H9 (cell line): ENCODE results near the gene INPP5A. TPM values are rescaled to one million over a fixed set of nuclear protein-coding genes. Genes with fewer than 3 reads are reported as not detected.

ENCODE experiments used
- DNase-seq: peaks from one replicate; pipeline ENCODE4 v3.0.0-alpha.2; 2017
- H2AFZ ChIP-seq: one replicate; pipeline ENCODE4 v1.6.1; 2013; ENCODE audit warnings: mild to moderate bottlenecking, low read length, control low read depth, moderate library complexity
- H2AK5ac ChIP-seq: 2 replicates; pipeline ENCODE4 v1.6.1; 2013; ENCODE audit warnings: low read length, control low read depth, mixed read lengths; ENCODE audit not compliant: insufficient read length
- H2BK120ac ChIP-seq: one replicate; pipeline ENCODE4 v1.6.1; 2013; ENCODE audit warnings: low read depth, mild to moderate bottlenecking, low read length, control low read depth, inconsistent platforms; ENCODE audit not compliant: poor library complexity, severe bottlenecking
- H2BK12ac ChIP-seq: 2 replicates; pipeline ENCODE4 v1.6.1; 2013; ENCODE audit warnings: low read length, control low read depth, mixed read lengths, low read depth; ENCODE audit not compliant: insufficient read length
- H2BK15ac ChIP-seq: 2 replicates; pipeline ENCODE4 v1.6.1; 2013; ENCODE audit warnings: low read depth, low read length, control low read depth
- H2BK20ac ChIP-seq: one replicate; pipeline ENCODE4 v1.6.1; 2013; ENCODE audit warnings: low read depth, mild to moderate bottlenecking, low read length, control low read depth, inconsistent platforms; ENCODE audit not compliant: poor library complexity, severe bottlenecking
- H2BK5ac ChIP-seq: 2 replicates; pipeline ENCODE4 v1.6.1; 2013; ENCODE audit warnings: low read length, control low read depth, mixed read lengths; ENCODE audit not compliant: insufficient read length
- H3K14ac ChIP-seq: 2 replicates; pipeline ENCODE4 v1.6.1; 2013; ENCODE audit warnings: low read length, control low read depth; ENCODE audit not compliant: insufficient read depth
- H3K18ac ChIP-seq: 2 replicates; pipeline ENCODE4 v1.6.1; 2013; ENCODE audit warnings: low read depth, mild to moderate bottlenecking, mixed read lengths, low read length, control low read depth; ENCODE audit not compliant: insufficient read length
- H3K23ac ChIP-seq: 2 replicates; pipeline ENCODE4 v1.6.1; 2013; ENCODE audit warnings: low read length, control low read depth, mixed read lengths, low read depth; ENCODE audit not compliant: insufficient read length
- H3K23me2 ChIP-seq: 2 replicates; pipeline ENCODE4 v1.6.1; 2013; ENCODE audit warnings: low read depth, mild to moderate bottlenecking, mixed read lengths, low read length, control low read depth; ENCODE audit not compliant: insufficient read length, poor library complexity, severe bottlenecking
- H3K27ac ChIP-seq: 2 replicates; pipeline ENCODE4 v1.5.1; 2013; ENCODE audit warnings: low read length, control low read depth, mixed read lengths, low read depth; ENCODE audit not compliant: insufficient read length
- H3K27me3 ChIP-seq: 2 replicates; pipeline ENCODE4 v1.6.1; 2013; ENCODE audit warnings: low read length, control low read depth, inconsistent platforms; ENCODE audit not compliant: insufficient read depth
- H3K4ac ChIP-seq: 2 replicates; pipeline ENCODE4 v1.6.1; 2013; ENCODE audit warnings: low read depth, mild to moderate bottlenecking, control low read depth, inconsistent platforms, low read length, moderate library complexity
- H3K4me1 ChIP-seq: 2 replicates; pipeline ENCODE4 v1.6.1; 2013; ENCODE audit warnings: low read length, control low read depth, inconsistent platforms; ENCODE audit not compliant: insufficient read depth
- H3K4me2 ChIP-seq: 2 replicates; pipeline ENCODE4 v1.6.1; 2013; ENCODE audit warnings: low read length, control low read depth, mixed read lengths; ENCODE audit not compliant: insufficient read length, insufficient read depth
- H3K56ac ChIP-seq: 2 replicates; pipeline ENCODE4 v1.6.1; 2013; ENCODE audit warnings: low read depth, mild to moderate bottlenecking, mixed read lengths, low read length, control low read depth; ENCODE audit not compliant: insufficient read length
- H3K79me1 ChIP-seq: 2 replicates; pipeline ENCODE4 v1.6.1; 2013; ENCODE audit warnings: low read depth, mild to moderate bottlenecking, moderate library complexity, low read length, control low read depth, inconsistent platforms; ENCODE audit not compliant: insufficient read depth, poor library complexity, severe bottlenecking
- H3K79me2 ChIP-seq: 2 replicates; pipeline ENCODE4 v1.6.1; 2013; ENCODE audit warnings: low read length, control low read depth, inconsistent platforms; ENCODE audit not compliant: insufficient read depth
- H3K9ac ChIP-seq: 2 replicates; pipeline ENCODE4 v1.6.1; 2013; ENCODE audit warnings: low read length, control low read depth, mixed read lengths; ENCODE audit not compliant: insufficient read length; ENCODE audit errors: extremely low read depth
- H3K9me3 ChIP-seq: one replicate; pipeline ENCODE4 v1.6.1; 2013; ENCODE audit warnings: low read depth, low read length, inconsistent platforms; ENCODE audit not compliant: control insufficient read depth
- H3T11ph ChIP-seq: one replicate; pipeline ENCODE4 v1.6.1; 2013; ENCODE audit warnings: mild to moderate bottlenecking, low read length, control low read depth, inconsistent platforms
- H4K20me1 ChIP-seq: one replicate; pipeline ENCODE4 v1.6.1; 2013; ENCODE audit not compliant: control insufficient read depth, insufficient read length, insufficient read depth
- H4K5ac ChIP-seq: 2 replicates; pipeline ENCODE4 v1.6.1; 2013; ENCODE audit warnings: low read depth, mild to moderate bottlenecking, mixed read lengths, low read length, control low read depth; ENCODE audit not compliant: insufficient read length
- H4K8ac ChIP-seq: replicated peaks from 2 replicates; pipeline ENCODE4 v1.6.1; 2013; ENCODE audit warnings: low read length, control low read depth, mixed read lengths, low read depth; ENCODE audit not compliant: insufficient read length
- H4K91ac ChIP-seq: 2 replicates; pipeline ENCODE4 v1.6.1; 2013; ENCODE audit warnings: low read depth, mild to moderate bottlenecking, moderate library complexity, mixed read lengths, low read length, control low read depth; ENCODE audit not compliant: insufficient read length
- H3K27ac Mint-ChIP-seq, 3 experiments: 2 replicates in 2 of 3; 3 replicates in 1 of 3; pipeline ENCODE4 v1.8.0; 2020 to 2021; ENCODE audit warnings: mixed read lengths in 3 of 3, mild to moderate bottlenecking in 1 of 3, moderate library complexity in 1 of 3
- H3K27me3 Mint-ChIP-seq: 2 replicates; pipeline ENCODE4 v1.8.0; 2021; ENCODE audit warnings: low read depth, mild to moderate bottlenecking, moderate library complexity, mixed read lengths
- H3K36me3 Mint-ChIP-seq, 3 experiments: 2 replicates in 2 of 3; 3 replicates in 1 of 3; pipeline ENCODE4 v1.8.0; 2020 to 2021; ENCODE audit warnings: low read depth in 3 of 3, mixed read lengths in 3 of 3; ENCODE audit not compliant: insufficient read depth in 1 of 3
- H3K4me1 Mint-ChIP-seq, 2 experiments: 2 replicates each; pipeline ENCODE4 v1.8.0; 2020; ENCODE audit warnings: mixed read lengths in 2 of 2
- H3K4me3 Mint-ChIP-seq, 2 experiments: 2 replicates in 1 of 2; 3 replicates in 1 of 2; pipeline ENCODE4 v1.8.0; 2020 to 2021; ENCODE audit warnings: mild to moderate bottlenecking in 2 of 2, mixed read lengths in 2 of 2, moderate library complexity in 1 of 2
- H3K9me3 Mint-ChIP-seq, 2 experiments: 2 replicates in 1 of 2; 3 replicates in 1 of 2; pipeline ENCODE4 v1.8.0; 2020; ENCODE audit warnings: mild to moderate bottlenecking in 2 of 2, mixed read lengths in 2 of 2, moderate library complexity in 1 of 2
- WGBS: extraction: QIAGEN DNeasy Blood & Tissue Kit; methylation state at CpG from one replicate; pipeline ENCODE4 v1.1.7; 2013; ENCODE audit warnings: missing lambda C conversion rate, low lambda C conversion rate, mixed read lengths; ENCODE audit not compliant: insufficient read length; ENCODE audit errors: extremely low coverage; 5-methylcytosine and 5-hydroxymethylcytosine counted together
- total RNA-seq: library from RNA; stranded (reverse); gene quantifications from 2 replicates; pipeline ENCODE4 v1.2.1, GENCODE V29; 2021
- TF ChIP-seq, protein P1 (sequence below): fragments of 200-600 bp; sonication (generic); conservative IDR thresholded peaks from 3 replicates; pipeline ENCODE4 v1.8.0; 2021; ENCODE audit warnings: antibody characterized with exemption, mild to moderate bottlenecking

Gene INPP5A
- total RNA-seq, 1 experiment from 2014 or later: 17.7 TPM

DNA sequence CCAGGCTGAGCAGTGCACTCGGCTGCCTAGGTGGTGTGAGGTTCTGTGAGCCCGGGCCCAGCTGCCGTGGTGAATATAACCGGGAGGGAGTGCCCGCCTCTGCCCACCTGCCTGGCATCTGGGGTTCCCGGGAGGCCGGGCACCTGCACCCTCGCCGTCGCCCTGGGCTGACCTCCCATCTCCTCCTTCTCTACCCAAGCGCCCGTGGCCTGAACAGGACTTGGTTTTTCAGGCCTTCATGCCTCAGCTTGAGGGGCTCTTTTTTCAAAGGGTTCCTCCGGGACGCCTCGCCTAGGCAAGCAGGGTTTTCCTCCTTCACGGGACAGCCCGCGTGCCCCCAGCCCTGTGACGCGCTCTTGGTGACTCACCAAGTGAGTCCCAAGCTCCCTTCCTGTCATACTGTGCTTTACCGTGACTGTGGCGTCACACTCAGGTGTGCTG is 9.9 kb downstream of the INPP5A start:
- Histone ChIP-seq H3K56ac (no peak overlapping the region), H3K23ac (no peak overlapping the region), H3K4me1 (no peaks in the 10 kb centered on the region), H3K9me3 (no peaks in the 10 kb centered on the region), H3K4ac (no peak overlapping the region), H3K79me2 (peaks cover 2% of the 10 kb centered on the region; the same call in 1 of the 2 replicates), H3K27ac (no peak overlapping the region), H3K9ac (no peak overlapping the region), H3K14ac (no peak overlapping the region), H2BK5ac (no peak overlapping the region), H3K79me1 (no peaks in the 10 kb centered on the region), H4K20me1 (no peaks in the 10 kb centered on the region), H2AK5ac (no peak overlapping the region), H3K27me3 (no peaks in the 10 kb centered on the region), H3K4me2 (no peak overlapping the region), H2BK12ac (no peak overlapping the region), H4K91ac (no peak overlapping the region), H2AFZ (no peak overlapping the region), H3K23me2 (no peaks in the 10 kb centered on the region), H3K18ac (no peak overlapping the region), H3T11ph (no peak overlapping the region), H2BK20ac (no peak overlapping the region), H4K8ac (no peak overlapping the region), H2BK15ac (no peak overlapping the region), H2BK120ac (no peak overlapping the region), H4K5ac (no peak overlapping the region)
- WGBS: no CpG with 5 or more reads among the region's 22 CpGs
- Mint-ChIP-seq H3K27me3 (no peaks in the 10 kb centered on the region; the same call in none of the 2 replicates), H3K27ac (no peak overlapping the region), H3K4me1 (peaks cover 7 to 16% of the 10 kb centered on the region in 2 experiments; a peak in 3 of 4 replicates), H3K9me3 (no peaks in the 10 kb centered on the region), H3K4me3 (no peak overlapping the region), H3K36me3 (peaks cover 0 to 2% (median 0%) of the 10 kb centered on the region in 3 experiments; a peak in 2 of 7 replicates)
- DNase-seq: no peak
- TF ChIP-seq, protein P1, sequence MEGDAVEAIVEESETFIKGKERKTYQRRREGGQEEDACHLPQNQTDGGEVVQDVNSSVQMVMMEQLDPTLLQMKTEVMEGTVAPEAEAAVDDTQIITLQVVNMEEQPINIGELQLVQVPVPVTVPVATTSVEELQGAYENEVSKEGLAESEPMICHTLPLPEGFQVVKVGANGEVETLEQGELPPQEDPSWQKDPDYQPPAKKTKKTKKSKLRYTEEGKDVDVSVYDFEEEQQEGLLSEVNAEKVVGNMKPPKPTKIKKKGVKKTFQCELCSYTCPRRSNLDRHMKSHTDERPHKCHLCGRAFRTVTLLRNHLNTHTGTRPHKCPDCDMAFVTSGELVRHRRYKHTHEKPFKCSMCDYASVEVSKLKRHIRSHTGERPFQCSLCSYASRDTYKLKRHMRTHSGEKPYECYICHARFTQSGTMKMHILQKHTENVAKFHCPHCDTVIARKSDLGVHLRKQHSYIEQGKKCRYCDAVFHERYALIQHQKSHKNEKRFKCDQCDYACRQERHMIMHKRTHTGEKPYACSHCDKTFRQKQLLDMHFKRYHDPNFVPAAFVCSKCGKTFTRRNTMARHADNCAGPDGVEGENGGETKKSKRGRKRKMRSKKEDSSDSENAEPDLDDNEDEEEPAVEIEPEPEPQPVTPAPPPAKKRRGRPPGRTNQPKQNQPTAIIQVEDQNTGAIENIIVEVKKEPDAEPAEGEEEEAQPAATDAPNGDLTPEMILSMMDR: no peak
